K562 (cell line): Measurements from ENCODE around the gene BCL11A. TPM values are rescaled to one million over a fixed set of nuclear protein-coding genes. Genes with fewer than 3 reads are reported as not detected.

Source experiments
- ATAC-seq: fragments of 200-7000 bp; cut with Tn5 transposase; 3 replicates; pipeline ENCODE4 v1.9.1; 2020; ENCODE audit warnings: moderate library complexity
- BruUV-seq: library from RNA; stranded (reverse); fragments of 400-500 nt; replicated peaks from 2 replicates; lab custom pipeline; 2021; lab: Mats Ljungman, UMichigan
- CTCF ChIA-PET: fragments of 300-600 bp; formaldehyde crosslinking; extraction: SDS; loops from one replicate; lab custom pipeline; 2021; ENCODE audit warnings: low intra/inter-chr PET ratio; lab: Yijun Ruan, JAX
- POLR2A ChIA-PET: fragments of 300-600, 350-650 bp; sonication (Branson Sonifier 250); formaldehyde crosslinking; extraction: SDS; loops from one replicate; lab custom pipeline; 2021; ENCODE audit warnings: antibody characterized with exemption, inconsistent platforms; lab: Yijun Ruan, JAX
- DNase-seq, 4 experiments: peaks; one replicate each; pipeline versions ENCODE4 v3.0.0 to v3.0.0-alpha.2; 2011 to 2018; ENCODE audit warnings: low spot score in 3 of 4, mixed read lengths in 3 of 4; ENCODE audit errors: extremely low read depth in 1 of 4
- FAIRE-seq: peaks from 2 replicates; lab custom pipeline; 2011; peaks lifted over from hg19 to GRCh38; lab: Jason Lieb, UNC
- H2AFZ ChIP-seq: 2 replicates; pipeline ENCODE4 v1.6.0; 2011; ENCODE audit warnings: low read depth, low read length, control low read depth, inconsistent platforms
- H3K27ac ChIP-seq: fragments of 200-600 bp; 3 replicates; pipeline ENCODE4 v1.8.0; 2011; ENCODE audit warnings: low read depth, mild to moderate bottlenecking, control low read depth, inconsistent platforms, low read length, moderate library complexity, mixed read lengths; ENCODE audit errors: extremely low read depth
- H3K27me3 ChIP-seq, 2 experiments: fragments of 300-600 bp in 1 of 2; 2 replicates in 1 of 2; 3 replicates in 1 of 2; pipeline versions ENCODE4 v1.6.0 to v1.8.0; 2011; ENCODE audit warnings: inconsistent platforms in 2 of 2, low read length in 2 of 2, mild to moderate bottlenecking in 1 of 2, mixed read lengths in 1 of 2, moderate library complexity in 1 of 2; ENCODE audit not compliant: control insufficient read depth in 2 of 2, insufficient read depth in 2 of 2
- H3K36me3 ChIP-seq: fragments of 300-600 bp; 3 replicates; pipeline ENCODE4 v1.8.0; 2011; ENCODE audit warnings: mild to moderate bottlenecking, low read length, inconsistent platforms; ENCODE audit not compliant: control insufficient read depth, insufficient read depth
- H3K4me1 ChIP-seq, 2 experiments: fragments of 200-600 bp in 1 of 2; replicated peaks in 1 of 2; 2 replicates in 1 of 2; 3 replicates in 1 of 2; pipeline versions ENCODE4 v1.5.1 to v1.8.0; 2011; ENCODE audit warnings: inconsistent platforms in 2 of 2, low read length in 2 of 2, mild to moderate bottlenecking in 1 of 2, mixed read lengths in 1 of 2, moderate library complexity in 1 of 2; ENCODE audit not compliant: control insufficient read depth in 2 of 2, insufficient read depth in 2 of 2
- H3K4me2 ChIP-seq: 2 replicates; pipeline ENCODE4 v1.6.1; 2011; ENCODE audit warnings: low read length, control low read depth, inconsistent platforms, mixed read lengths; ENCODE audit not compliant: insufficient read depth
- H3K4me3 ChIP-seq: fragments of 200-600 bp; sonication (generic), shearing (Covaris generic); 2 replicates; pipeline ENCODE4 v1.5.1; 2016; ENCODE audit warnings: control low read depth, inconsistent platforms
- H3K79me2 ChIP-seq: fragments of 200-600 bp; 3 replicates; pipeline ENCODE4 v1.8.0; 2011; ENCODE audit warnings: low read length, inconsistent platforms; ENCODE audit not compliant: control insufficient read depth, insufficient read depth
- H3K9ac ChIP-seq, 2 experiments: 2 replicates each; pipeline versions ENCODE4 v1.6.0 to v1.6.1; 2011; ENCODE audit warnings: low read depth in 2 of 2, low read length in 2 of 2, control low read depth in 1 of 2, inconsistent platforms in 1 of 2, mild to moderate bottlenecking in 1 of 2, mixed read lengths in 1 of 2; ENCODE audit not compliant: insufficient read depth in 1 of 2
- H3K9me1 ChIP-seq: one replicate; pipeline ENCODE4 v1.6.0; 2011; ENCODE audit warnings: inconsistent platforms, mild to moderate bottlenecking, low read length, moderate library complexity; ENCODE audit not compliant: control insufficient read depth, insufficient read depth
- H3K9me3 ChIP-seq: replicated peaks from 2 replicates; pipeline ENCODE4 v1.5.1; 2011; ENCODE audit warnings: low read depth, low read length, inconsistent platforms; ENCODE audit not compliant: control insufficient read depth, insufficient read depth
- H4K20me1 ChIP-seq: replicated peaks from 2 replicates; pipeline ENCODE4 v1.6.1; 2011; ENCODE audit warnings: low read length, inconsistent platforms, mixed read lengths; ENCODE audit not compliant: control insufficient read depth, insufficient read depth
- CCNT2 ChIP-seq: IDR thresholded peaks from 2 replicates; pipeline ENCODE4 v1.6.1; 2011; ENCODE audit warnings: borderline replicate concordance, low read depth, mild to moderate bottlenecking, moderate library complexity, mixed read lengths, low read length; ENCODE audit not compliant: insufficient read length; ENCODE audit errors: extremely low read depth
- EGR1 ChIP-seq: fragments of 450-650 bp; conservative IDR thresholded peaks from 2 replicates; pipeline ENCODE4 v1.6.1; 2017; ENCODE audit warnings: mild to moderate bottlenecking
- MED1 ChIP-seq: sonication (generic); formaldehyde crosslinking; IDR thresholded peaks from 2 replicates; pipeline ENCODE4 v1.8.1; 2023; ENCODE audit warnings: missing genetic modification reagents, borderline replicate concordance
- NR3C1 ChIP-seq: sonication (generic); formaldehyde crosslinking; IDR thresholded peaks from 2 replicates; pipeline ENCODE4 v1.8.1; 2022; ENCODE audit warnings: missing genetic modification reagents
- NR4A1 ChIP-seq, 2 experiments: fragments of 250-450 bp in 1 of 2; fragments of 450-650 bp in 1 of 2; sonication (Bioruptor Pico) in 1 of 2; IDR thresholded peaks; 2 replicates each; pipeline versions ENCODE4 v1.4.0 to v1.6.1; 2016 to 2020; ENCODE audit warnings: mild to moderate bottlenecking in 2 of 2, missing compliant biosample characterization in 1 of 2, missing genetic modification characterization in 1 of 2, moderate library complexity in 1 of 2
- SRF ChIP-seq, 2 experiments: fragments of 250-450, 450-650 bp in 1 of 2; sonication (Bioruptor Pico) in 1 of 2; sonication (generic) in 1 of 2; formaldehyde crosslinking; IDR thresholded peaks; 2 replicates each; pipeline versions ENCODE4 v1.5.0 to v1.5.1; 2020 to 2022; ENCODE audit warnings: mild to moderate bottlenecking in 1 of 2, missing genetic modification reagents in 1 of 2
- ZNF79 ChIP-seq: fragments of 250-450 bp; sonication (Bioruptor Pico); IDR thresholded peaks from 2 replicates; pipeline ENCODE4 v1.4.0; 2020; ENCODE audit warnings: low read depth, mild to moderate bottlenecking, moderate library complexity
- WGBS: fragments of 100-300 bp; shearing (Covaris generic); methylation state at CpG from one replicate; pipeline ENCODE4 v1.1.6; 2016; ENCODE audit warnings: low coverage, mixed read lengths; ENCODE audit not compliant: insufficient coverage; ENCODE audit errors: missing lambda C conversion rate; 5-methylcytosine and 5-hydroxymethylcytosine counted together
- in situ Hi-C: fragments of 300-500 bp; cut with MboI; formaldehyde crosslinking; loops from 4 replicates; pipeline ENCODE4 v1.15.0; 2018; ENCODE audit warnings: inconsistent platforms, mixed read lengths
- intact Hi-C: fragments of 100-400 bp; cut with micrococcal nuclease; formaldehyde crosslinking; loops from 2 replicates; pipeline ENCODE4 v1.14.2; 2022
- polyA plus RNA-seq, 8 experiments: library from polyadenylated mRNA; depleted of rRNA in 4 of 8; stranded (reverse) in 5 of 8; unstranded in 3 of 8; fragments of >200 nt; fragmentation: Nextera tagmentation in 2 of 8; fragmentation: Illumina TruSeq in 1 of 8; extraction: Ambion mirVana in 2 of 8; extraction: Trizol in 1 of 8; gene quantifications; 2 replicates each; pipeline versions ENCODE4 v1.2.1 to v1.2.3, GENCODE V29; 2011 to 2014; ENCODE audit warnings: inconsistent platforms in 1 of 8, missing spikeins in 1 of 8
- total RNA-seq, 7 experiments: library from RNA; depleted of rRNA in 6 of 7; stranded (reverse); fragments of >200 nt in 6 of 7; fragmentation: Illumina TruSeq in 2 of 7; extraction: Trizol in 2 of 7; gene quantifications; 2 replicates each; pipeline versions ENCODE4 v1.2.1 to v1.2.3, GENCODE V29; 2011 to 2021; ENCODE audit warnings: low replicate concordance in 1 of 7
- TF ChIP-seq, protein P1 (sequence below): fragments of 250-450 bp; sonication (Bioruptor Pico); IDR thresholded peaks from 2 replicates; pipeline ENCODE4 v1.4.0; 2020; ENCODE audit warnings: borderline replicate concordance
- TF ChIP-seq, protein P2 (sequence below): fragments of 250-450 bp; sonication (Bioruptor Pico); IDR thresholded peaks from 2 replicates; pipeline ENCODE4 v1.8.0; 2022; ENCODE audit warnings: inconsistent platforms, mild to moderate bottlenecking, moderate library complexity, borderline replicate concordance
- TF ChIP-seq, protein P3 (sequence below): fragments of 250-450 bp; sonication (Bioruptor Pico); IDR thresholded peaks from 2 replicates; pipeline ENCODE4 v1.4.0; 2020

Gene BCL11A
- total and polyA plus RNA-seq, 9 of the 15 experiments (the other 6 are each of a cell fraction or from before 2014, with no cell fraction given), result 0.13 TPM; not detected in 8

DNA sequence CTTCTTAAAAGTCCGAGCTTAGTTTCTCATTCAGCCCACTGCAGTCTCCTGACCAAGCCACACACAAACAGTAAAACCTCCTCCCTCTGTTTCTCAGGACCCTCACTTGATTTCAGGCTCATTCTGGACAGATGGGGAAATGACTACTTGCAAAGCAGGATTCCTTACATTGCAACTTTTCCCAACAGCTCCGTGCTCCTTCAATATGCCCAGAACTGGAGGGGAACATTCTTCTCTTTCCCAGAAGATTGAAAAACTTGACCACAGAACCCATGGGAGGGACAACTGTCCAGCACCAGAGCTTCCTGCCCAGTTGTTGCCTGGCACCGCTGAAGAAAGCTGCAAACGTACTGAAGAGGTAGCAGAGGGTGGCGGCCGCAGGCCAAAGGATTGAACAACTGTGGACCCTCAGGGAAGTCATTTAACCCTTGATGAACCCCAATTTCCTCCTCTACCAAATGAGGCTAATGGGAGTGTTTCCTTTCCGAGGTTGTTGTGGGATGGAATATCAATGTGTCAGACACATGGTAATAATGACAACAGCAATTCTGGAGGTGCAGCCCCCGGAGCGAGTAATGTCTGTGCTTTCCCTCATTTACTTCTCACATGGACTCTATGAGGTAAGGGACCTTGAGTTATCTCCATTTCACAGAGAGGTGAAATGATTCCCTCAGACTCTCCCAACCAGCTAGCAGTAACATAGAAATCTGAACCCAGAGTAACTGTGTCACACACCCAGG lies 25.0 kb downstream of the BCL11A start:
- H3K27ac ChIP-seq, result no peak overlapping the region
- no peaks in the 10 kb centered on the region for H3K36me3 ChIP-seq
- in situ Hi-C loops, result no loop called here
- TF ChIP-seq, protein P1, sequence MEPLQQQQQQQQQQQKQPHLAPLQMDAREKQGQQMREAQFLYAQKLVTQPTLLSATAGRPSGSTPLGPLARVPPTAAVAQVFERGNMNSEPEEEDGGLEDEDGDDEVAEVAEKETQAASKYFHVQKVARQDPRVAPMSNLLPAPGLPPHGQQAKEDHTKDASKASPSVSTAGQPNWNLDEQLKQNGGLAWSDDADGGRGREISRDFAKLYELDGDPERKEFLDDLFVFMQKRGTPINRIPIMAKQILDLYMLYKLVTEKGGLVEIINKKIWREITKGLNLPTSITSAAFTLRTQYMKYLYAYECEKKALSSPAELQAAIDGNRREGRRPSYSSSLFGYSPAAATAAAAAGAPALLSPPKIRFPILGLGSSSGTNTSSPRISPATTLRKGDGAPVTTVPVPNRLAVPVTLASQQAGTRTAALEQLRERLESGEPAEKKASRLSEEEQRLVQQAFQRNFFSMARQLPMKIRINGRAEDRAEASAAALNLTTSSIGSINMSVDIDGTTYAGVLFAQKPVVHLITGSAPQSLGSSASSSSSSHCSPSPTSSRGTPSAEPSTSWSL (CRISPR knock-in tag), result no peak
- no peak for TF ChIP-seq NR3C1 (CRISPR knock-in tag)
- no peak for TF ChIP-seq NR4A1 (CRISPR knock-in tag; IDR thresholded peaks at IDR 0.05)
- TF ChIP-seq NR4A1 (tag; IDR thresholded peaks at IDR 0.05), result no peak
- TF ChIP-seq, protein P2, sequence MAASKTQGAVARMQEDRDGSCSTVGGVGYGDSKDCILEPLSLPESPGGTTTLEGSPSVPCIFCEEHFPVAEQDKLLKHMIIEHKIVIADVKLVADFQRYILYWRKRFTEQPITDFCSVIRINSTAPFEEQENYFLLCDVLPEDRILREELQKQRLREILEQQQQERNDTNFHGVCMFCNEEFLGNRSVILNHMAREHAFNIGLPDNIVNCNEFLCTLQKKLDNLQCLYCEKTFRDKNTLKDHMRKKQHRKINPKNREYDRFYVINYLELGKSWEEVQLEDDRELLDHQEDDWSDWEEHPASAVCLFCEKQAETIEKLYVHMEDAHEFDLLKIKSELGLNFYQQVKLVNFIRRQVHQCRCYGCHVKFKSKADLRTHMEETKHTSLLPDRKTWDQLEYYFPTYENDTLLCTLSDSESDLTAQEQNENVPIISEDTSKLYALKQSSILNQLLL, result no peak
- TF ChIP-seq, protein P3, sequence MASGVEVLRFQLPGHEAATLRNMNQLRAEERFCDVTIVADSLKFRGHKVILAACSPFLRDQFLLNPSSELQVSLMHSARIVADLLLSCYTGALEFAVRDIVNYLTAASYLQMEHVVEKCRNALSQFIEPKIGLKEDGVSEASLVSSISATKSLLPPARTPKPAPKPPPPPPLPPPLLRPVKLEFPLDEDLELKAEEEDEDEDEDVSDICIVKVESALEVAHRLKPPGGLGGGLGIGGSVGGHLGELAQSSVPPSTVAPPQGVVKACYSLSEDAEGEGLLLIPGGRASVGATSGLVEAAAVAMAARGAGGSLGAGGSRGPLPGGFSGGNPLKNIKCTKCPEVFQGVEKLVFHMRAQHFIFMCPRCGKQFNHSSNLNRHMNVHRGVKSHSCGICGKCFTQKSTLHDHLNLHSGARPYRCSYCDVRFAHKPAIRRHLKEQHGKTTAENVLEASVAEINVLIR (CRISPR knock-in tag), result no peak
- TF ChIP-seq SRF (CRISPR knock-in tag; IDR thresholded peaks at IDR 0.05), result no peak
- no peak for TF ChIP-seq EGR1
- TF ChIP-seq MED1, result no peak
- TF ChIP-seq ZNF79 (CRISPR knock-in tag), result no peak
- no peak for TF ChIP-seq CCNT2

More for the DNA sequence above, 25.0 kb downstream of the BCL11A start:
- Histone ChIP-seq H3K4me2 (no peak overlapping the region), H2AFZ (no peak overlapping the region), H4K20me1 (no peaks in the 10 kb centered on the region), H3K9me3 (no peaks in the 10 kb centered on the region), H3K9ac (no peak overlapping the region), H3K9me1 (no peaks in the 10 kb centered on the region), H3K27me3 (peaks cover 6 to 34% of the 10 kb centered on the region in 2 experiments; a peak in 3 of 5 replicates), H3K4me1 (no peaks in the 10 kb centered on the region), H3K4me3 (no peak overlapping the region), H3K79me2 (no peaks in the 10 kb centered on the region)
- ATAC-seq (no peak), DNase-seq (no peak), FAIRE-seq (no peak)
- intact Hi-C loops, result no loop called here
- CTCF ChIA-PET, result no interaction called here
- POLR2A ChIA-PET, result interaction anchor here (0.6 to 1.2 kb wide), 4 partner anchors 12 to 42 kb away, joined by 3 read pairs; no protein-coding TSS in a partner anchor
- no TSS peak for BruUV-seq
- WGBS, result 2% methylated on average over 9 of the region's 9 CpGs
